Fibroblast of lung (primary cell): ENCODE data around the gene SCGB1D4.

Experiments used
- EZH2 ChIP-seq: IDR thresholded peaks from 2 replicates; pipeline ENCODE4 v1.5.1; 2012; ENCODE audit warnings: low read length, control low read depth, mild to moderate bottlenecking; ENCODE audit errors: missing control alignments
- TF ChIP-seq, protein P1 (sequence below), 2 donors: IDR thresholded peaks in 1 of 2; conservative IDR thresholded peaks in 1 of 2; 1 replicate in 1 of 2; 2 replicates in 1 of 2; pipeline ENCODE4 v1.5.1; 2011 to 2012; ENCODE audit warnings: low read length in 2 of 2, control low read depth in 1 of 2, inconsistent platforms in 1 of 2, low read depth in 1 of 2, mild to moderate bottlenecking in 1 of 2

DNA sequence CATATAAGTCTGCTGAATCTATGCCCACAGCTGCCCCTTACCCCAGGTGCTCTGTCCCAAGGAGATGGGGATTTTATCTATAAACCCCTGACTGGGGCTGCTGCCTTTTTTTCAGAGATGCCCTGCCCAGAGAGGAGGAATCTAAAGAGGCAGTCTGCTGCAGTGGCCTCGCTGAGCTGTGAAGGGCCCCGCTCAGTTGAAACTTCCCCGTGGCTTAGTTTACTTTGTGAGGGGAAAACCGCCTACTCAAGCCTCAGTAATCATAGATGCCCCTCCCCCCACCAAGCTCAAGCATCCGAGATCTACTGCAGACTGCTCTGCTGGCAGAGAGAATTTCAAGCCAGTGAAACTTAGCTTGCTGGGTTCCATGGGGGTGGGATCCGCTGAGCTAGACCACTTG lies 7.4 kb upstream of the SCGB1D4 start:
- TF ChIP-seq, protein P1, sequence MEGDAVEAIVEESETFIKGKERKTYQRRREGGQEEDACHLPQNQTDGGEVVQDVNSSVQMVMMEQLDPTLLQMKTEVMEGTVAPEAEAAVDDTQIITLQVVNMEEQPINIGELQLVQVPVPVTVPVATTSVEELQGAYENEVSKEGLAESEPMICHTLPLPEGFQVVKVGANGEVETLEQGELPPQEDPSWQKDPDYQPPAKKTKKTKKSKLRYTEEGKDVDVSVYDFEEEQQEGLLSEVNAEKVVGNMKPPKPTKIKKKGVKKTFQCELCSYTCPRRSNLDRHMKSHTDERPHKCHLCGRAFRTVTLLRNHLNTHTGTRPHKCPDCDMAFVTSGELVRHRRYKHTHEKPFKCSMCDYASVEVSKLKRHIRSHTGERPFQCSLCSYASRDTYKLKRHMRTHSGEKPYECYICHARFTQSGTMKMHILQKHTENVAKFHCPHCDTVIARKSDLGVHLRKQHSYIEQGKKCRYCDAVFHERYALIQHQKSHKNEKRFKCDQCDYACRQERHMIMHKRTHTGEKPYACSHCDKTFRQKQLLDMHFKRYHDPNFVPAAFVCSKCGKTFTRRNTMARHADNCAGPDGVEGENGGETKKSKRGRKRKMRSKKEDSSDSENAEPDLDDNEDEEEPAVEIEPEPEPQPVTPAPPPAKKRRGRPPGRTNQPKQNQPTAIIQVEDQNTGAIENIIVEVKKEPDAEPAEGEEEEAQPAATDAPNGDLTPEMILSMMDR (conservative IDR thresholded peaks at IDR 0.05 in 1 of 2, IDR thresholded peaks at IDR 0.05 in 1 of 2; ENCODE audit: low read depth in 1 of 2, low read length in 2 of 2): no peak
- no peak for TF ChIP-seq EZH2
